Sigmoid colon (tissue), 7 donors: ENCODE measurements around the gene ATF5. TPM values are rescaled to one million over a fixed set of nuclear protein-coding genes. Genes with fewer than 3 reads are reported as not detected.

ENCODE experiments used
- DNase-seq: peaks from one replicate; pipeline ENCODE4 v3.0.0-alpha.2; 2019
- H3K27ac ChIP-seq, 4 donors: fragments of 200-600 bp; sonication (generic); one replicate each; pipeline ENCODE4 v1.5.1; 2016 to 2019; ENCODE audit warnings: mild to moderate bottlenecking in 1 of 4
- H3K27me3 ChIP-seq, 3 donors: fragments of 200-600 bp; sonication (generic); one replicate each; pipeline ENCODE4 v1.5.1; 2019; ENCODE audit warnings: mild to moderate bottlenecking in 1 of 3
- H3K36me3 ChIP-seq, 4 donors: fragments of 200-600 bp; sonication (generic); one replicate each; pipeline ENCODE4 v1.5.1; 2016 to 2019
- H3K4me1 ChIP-seq, 4 donors: fragments of 200-600 bp; sonication (generic); one replicate each; pipeline ENCODE4 v1.5.1; 2017 to 2019
- H3K4me3 ChIP-seq, 4 donors: fragments of 200-600 bp; sonication (generic); one replicate each; pipeline ENCODE4 v1.5.1; 2017 to 2019; ENCODE audit warnings: mild to moderate bottlenecking in 2 of 4, moderate library complexity in 1 of 4
- H3K9me3 ChIP-seq, 4 donors: fragments of 200-600 bp in 3 of 4; sonication (generic) in 3 of 4; one replicate each; pipeline versions ENCODE4 v1.5.1 to v1.6.1; 2013 to 2019
- EP300 ChIP-seq, 4 donors: sonication (generic); formaldehyde crosslinking; IDR thresholded peaks; one replicate each; pipeline ENCODE4 v1.6.1; 2017; ENCODE audit warnings: antibody characterized with exemption in 4 of 4
- POLR2A ChIP-seq, 2 donors: fragments of 450-650 bp; IDR thresholded peaks; one replicate each; pipeline ENCODE4 v1.6.1; 2016; ENCODE audit warnings: antibody characterized with exemption in 2 of 2, mild to moderate bottlenecking in 2 of 2, moderate library complexity in 2 of 2
- POLR2AphosphoS5 ChIP-seq, 4 donors: sonication (generic); formaldehyde crosslinking; IDR thresholded peaks; one replicate each; pipeline ENCODE4 v1.6.1; 2017; ENCODE audit warnings: antibody characterized with exemption in 4 of 4
- WGBS, 2 donors: extraction: QIAGEN DNeasy Blood & Tissue Kit; methylation state at CpG; one replicate each; pipeline ENCODE4 v1.1.7; 2013; 5-methylcytosine and 5-hydroxymethylcytosine counted together
- intact Hi-C: fragments of 100-400 bp; cut with DNase I; formaldehyde crosslinking; loops from one replicate; pipeline ENCODE4 v1.15.1; 2023
- polyA plus RNA-seq, 3 donors: library from polyadenylated mRNA; stranded (reverse); fragments of 200-250 nt; gene quantifications; one replicate each; pipeline ENCODE4 v1.2.3, GENCODE V29; 2013
- total RNA-seq, 4 donors: library from RNA; depleted of rRNA; stranded (reverse); fragments of >200 nt; gene quantifications; one replicate each; pipeline ENCODE4 v1.1.0, GENCODE V29; 2016
- TF ChIP-seq, protein P1 (sequence below), 4 experiments: fragments of 450-650 bp in 3 of 4; fragments of 200-600 bp in 1 of 4; IDR thresholded peaks; one replicate each; pipeline ENCODE4 v1.5.1; 2016 to 2019; ENCODE audit warnings: antibody characterized with exemption in 4 of 4, mild to moderate bottlenecking in 3 of 4, moderate library complexity in 2 of 4
- donor health status: healthy with polysubstance abuse.
- donor health status: Bipolar disorder and iron deficiency.
- donor health status: healthy.

Gene ATF5
- total and polyA plus RNA-seq, 7 donors, result 5.3 to 42.3 (median 7.1) TPM

DNA sequence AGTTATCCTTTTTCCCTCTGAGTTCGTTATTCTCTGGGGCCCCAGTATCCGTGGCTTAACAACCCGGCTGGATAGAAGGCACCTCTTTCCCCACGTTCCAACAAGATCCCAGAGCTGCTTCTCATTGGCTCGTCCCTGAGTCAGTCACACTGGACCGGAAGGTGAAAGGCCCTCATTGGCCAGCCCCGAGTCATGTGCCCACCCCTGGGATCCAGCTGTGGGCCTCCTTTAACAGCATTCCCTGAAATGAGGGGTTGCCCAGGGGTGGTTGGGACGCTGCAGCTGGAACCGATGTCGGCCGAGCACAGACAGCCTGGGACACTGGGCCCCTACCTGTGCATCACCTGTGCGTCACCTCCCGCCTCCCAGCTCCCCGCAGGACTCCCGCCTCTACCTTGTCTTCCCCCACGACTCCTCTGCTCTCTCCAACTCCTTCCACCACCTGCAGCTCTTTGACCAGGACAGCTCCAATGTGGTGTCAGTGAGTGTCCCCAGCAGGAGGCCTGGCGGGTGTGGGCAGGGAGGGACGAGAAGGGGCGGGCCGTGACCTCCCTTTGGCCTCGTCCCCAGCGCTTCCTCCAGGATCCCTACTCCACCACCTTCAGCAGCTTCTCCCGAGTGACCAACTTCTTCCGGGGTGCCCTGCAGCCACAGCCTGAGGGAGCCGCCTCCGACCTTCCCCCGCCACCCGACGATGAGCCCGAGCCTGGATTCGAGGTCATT, 47.2 kb upstream of the ATF5 start:
- no peaks in the 10 kb centered on the region for H3K27me3 ChIP-seq
- H3K9me3 ChIP-seq, result no peaks in the 10 kb centered on the region
- intact Hi-C loops, result no loop called here
- 93 to 96% methylated on average over 31 of the region's 31 CpGs for WGBS, 2 donors
- no peak overlapping the region for H3K4me3 ChIP-seq
- TF ChIP-seq, protein P1, sequence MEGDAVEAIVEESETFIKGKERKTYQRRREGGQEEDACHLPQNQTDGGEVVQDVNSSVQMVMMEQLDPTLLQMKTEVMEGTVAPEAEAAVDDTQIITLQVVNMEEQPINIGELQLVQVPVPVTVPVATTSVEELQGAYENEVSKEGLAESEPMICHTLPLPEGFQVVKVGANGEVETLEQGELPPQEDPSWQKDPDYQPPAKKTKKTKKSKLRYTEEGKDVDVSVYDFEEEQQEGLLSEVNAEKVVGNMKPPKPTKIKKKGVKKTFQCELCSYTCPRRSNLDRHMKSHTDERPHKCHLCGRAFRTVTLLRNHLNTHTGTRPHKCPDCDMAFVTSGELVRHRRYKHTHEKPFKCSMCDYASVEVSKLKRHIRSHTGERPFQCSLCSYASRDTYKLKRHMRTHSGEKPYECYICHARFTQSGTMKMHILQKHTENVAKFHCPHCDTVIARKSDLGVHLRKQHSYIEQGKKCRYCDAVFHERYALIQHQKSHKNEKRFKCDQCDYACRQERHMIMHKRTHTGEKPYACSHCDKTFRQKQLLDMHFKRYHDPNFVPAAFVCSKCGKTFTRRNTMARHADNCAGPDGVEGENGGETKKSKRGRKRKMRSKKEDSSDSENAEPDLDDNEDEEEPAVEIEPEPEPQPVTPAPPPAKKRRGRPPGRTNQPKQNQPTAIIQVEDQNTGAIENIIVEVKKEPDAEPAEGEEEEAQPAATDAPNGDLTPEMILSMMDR (IDR thresholded peaks at IDR 0.05), result no peak
- TF ChIP-seq EP300 (IDR thresholded peaks at IDR 0.05) (no peak), POLR2AphosphoS5 (IDR thresholded peaks at IDR 0.05) (no peak), POLR2A (IDR thresholded peaks at IDR 0.05) (no peak)
- no peak overlapping the region for H3K27ac ChIP-seq
- DNase-seq, result no peak
- H3K36me3 ChIP-seq, result peaks cover 57 to 83% (median 60%) of the 10 kb centered on the region in 4 donors
- H3K4me1 ChIP-seq, result peaks cover 0 to 16% (median 11%) of the 10 kb centered on the region in 4 donors

DNA sequence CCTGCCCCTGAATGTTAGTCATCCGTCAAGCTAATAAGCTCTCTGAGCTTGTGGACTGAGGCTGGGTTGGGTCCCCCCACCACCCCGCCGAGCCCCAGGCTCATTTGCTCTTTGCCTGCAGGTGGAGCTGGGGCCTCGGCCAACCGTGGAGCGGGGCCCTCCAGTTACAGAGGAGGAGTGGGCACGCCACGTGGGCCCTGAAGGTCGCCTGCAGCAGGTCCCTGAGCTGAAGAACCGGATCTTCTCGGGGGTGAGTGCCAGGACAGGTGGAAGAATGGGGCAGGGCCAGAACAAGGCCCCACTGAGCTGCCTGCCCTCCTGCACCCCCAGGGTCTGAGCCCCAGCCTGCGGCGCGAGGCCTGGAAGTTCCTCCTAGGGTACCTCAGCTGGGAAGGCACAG, 46.4 kb upstream of the ATF5 start:
- Histone ChIP-seq H3K27me3 (no peaks in the 10 kb centered on the region), H3K9me3 (no peaks in the 10 kb centered on the region), H3K36me3 (peaks cover 57 to 90% (median 64%) of the 10 kb centered on the region in 4 donors), H3K27ac (no peak overlapping the region), H3K4me1 (peaks cover 0 to 16% (median 11%) of the 10 kb centered on the region in 4 donors), H3K4me3 (no peak overlapping the region)
- TF ChIP-seq POLR2AphosphoS5 (IDR thresholded peaks at IDR 0.05), result no peak
- no peak for TF ChIP-seq POLR2A (IDR thresholded peaks at IDR 0.05)
- TF ChIP-seq, protein P1 (IDR thresholded peaks at IDR 0.05), result no peak
- TF ChIP-seq EP300 (IDR thresholded peaks at IDR 0.05), result no peak
- no peak for DNase-seq
- intact Hi-C loops, result no loop called here
- 97 to 98% methylated on average over 14 of the region's 14 CpGs for WGBS, 2 donors

DNA sequence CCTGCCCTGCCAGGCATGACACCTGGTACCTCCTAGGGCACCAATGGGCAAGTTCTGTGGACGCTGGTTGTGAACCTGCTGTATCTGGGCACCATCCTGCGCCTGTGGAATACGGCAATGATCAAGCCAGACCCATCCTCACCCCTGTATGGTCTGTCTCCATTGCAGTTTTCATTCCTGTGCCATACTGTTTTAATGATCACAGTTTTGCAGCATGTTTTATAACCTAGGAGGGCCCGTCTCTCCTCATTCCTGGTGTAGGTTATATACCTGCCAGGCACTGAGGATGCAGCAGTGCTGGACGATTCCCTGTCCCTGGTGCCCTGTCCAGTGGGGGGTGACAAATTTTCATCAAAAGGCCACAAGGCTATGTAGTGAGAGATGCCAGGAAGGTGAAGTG, 45.9 kb upstream of the ATF5 start:
- H3K36me3 ChIP-seq, result peaks cover 57 to 94% (median 66%) of the 10 kb centered on the region in 4 donors
- H3K27me3 ChIP-seq, result no peaks in the 10 kb centered on the region
- no peak for TF ChIP-seq POLR2A (IDR thresholded peaks at IDR 0.05)
- TF ChIP-seq, protein P1 (IDR thresholded peaks at IDR 0.05), result no peak
- TF ChIP-seq POLR2AphosphoS5 (IDR thresholded peaks at IDR 0.05), result no peak
- TF ChIP-seq EP300 (IDR thresholded peaks at IDR 0.05), result no peak
- peaks cover 0 to 14% (median 10%) of the 10 kb centered on the region in 4 donors for H3K4me1 ChIP-seq
- 97% methylated on average over 5 of the region's 5 CpGs for WGBS, 2 donors
- H3K9me3 ChIP-seq, result no peaks in the 10 kb centered on the region
- H3K4me3 ChIP-seq, result no peak overlapping the region
- DNase-seq, result no peak
- intact Hi-C loops, result no loop called here
- no peak overlapping the region for H3K27ac ChIP-seq

DNA sequence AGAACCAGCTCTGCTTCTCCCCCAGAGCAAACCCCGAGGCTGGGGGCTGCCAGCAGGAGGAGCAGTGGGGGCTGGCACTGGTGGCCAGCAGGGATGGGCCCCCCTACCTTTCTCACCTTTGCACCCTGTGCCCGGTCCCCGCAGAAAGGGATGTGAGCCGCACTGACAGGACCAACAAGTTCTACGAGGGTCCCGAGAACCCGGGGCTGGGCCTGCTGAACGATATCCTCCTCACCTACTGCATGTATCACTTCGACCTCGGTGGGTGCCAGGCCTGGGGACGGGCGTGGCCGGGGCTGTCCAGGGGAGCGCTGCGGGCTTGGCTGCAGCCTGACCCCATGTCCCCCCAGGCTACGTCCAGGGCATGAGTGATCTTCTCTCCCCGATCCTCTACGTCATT, 44.9 kb upstream of the ATF5 start:
- no peak for TF ChIP-seq POLR2A (IDR thresholded peaks at IDR 0.05)
- TF ChIP-seq POLR2AphosphoS5 (IDR thresholded peaks at IDR 0.05), result no peak
- TF ChIP-seq, protein P1 (IDR thresholded peaks at IDR 0.05), result no peak
- TF ChIP-seq EP300 (IDR thresholded peaks at IDR 0.05), result no peak
- peaks cover 0 to 3% (median 0%) of the 10 kb centered on the region in 3 donors for H3K27me3 ChIP-seq
- DNase-seq, result no peak
- peaks cover 58 to 98% (median 68%) of the 10 kb centered on the region in 4 donors for H3K36me3 ChIP-seq
- no peak overlapping the region for H3K27ac ChIP-seq
- H3K4me1 ChIP-seq, result peaks cover 0 to 4% (median 1%) of the 10 kb centered on the region in 4 donors
- H3K9me3 ChIP-seq, result no peaks in the 10 kb centered on the region
- WGBS, 2 donors, result 94% methylated on average over 18 of the region's 18 CpGs
- H3K4me3 ChIP-seq, result no peak overlapping the region
- intact Hi-C loops, result no loop called here
